Measurements from ENCODE around the gene HRH3.

HRH3 gene

DNA sequence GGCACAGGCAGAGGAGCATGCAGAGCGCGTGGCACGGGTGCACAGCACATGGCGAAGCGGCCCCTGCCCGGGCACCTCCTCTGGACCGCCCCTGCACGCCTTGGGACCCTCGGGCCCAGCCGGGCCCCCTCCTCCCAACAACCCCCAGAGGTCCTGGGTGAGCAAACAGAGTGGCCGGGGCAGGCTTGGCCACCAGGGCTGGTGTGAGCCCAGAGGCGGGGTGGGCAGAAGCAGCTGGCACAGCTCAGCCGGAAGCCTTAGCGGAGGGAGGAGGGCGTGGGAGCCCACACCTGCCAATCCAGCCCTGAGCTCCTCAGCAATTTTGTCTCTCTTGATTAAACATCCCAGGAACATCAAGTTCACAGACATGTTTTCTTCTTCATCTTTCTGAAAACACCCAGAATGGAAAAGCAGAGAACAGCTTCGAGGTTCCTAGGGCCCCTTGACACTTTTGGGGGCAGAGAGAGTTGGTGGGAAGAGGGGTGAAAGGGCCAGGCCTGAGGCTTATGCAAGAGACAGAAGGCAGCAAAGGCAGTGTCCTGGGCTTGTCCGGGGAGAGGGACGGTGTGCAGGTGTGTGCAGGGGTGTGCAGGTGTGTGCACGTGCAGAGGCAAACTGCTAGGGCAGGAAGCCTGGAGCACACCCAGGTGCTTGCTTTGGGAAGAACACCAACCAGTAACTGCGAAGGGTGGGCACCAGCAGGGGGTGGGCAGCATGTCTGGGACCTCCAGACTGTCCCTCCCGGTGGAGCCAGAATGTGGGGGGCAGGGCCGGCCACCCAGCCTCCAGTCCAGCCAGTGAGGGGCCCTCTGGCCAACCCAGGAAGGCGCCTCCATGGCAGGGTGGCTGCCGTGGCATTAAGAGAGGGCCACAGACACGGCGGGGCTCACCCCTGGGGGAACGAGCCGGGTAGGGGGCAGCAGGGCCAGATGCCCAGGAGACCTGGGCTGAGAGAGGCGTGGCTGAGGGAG lies 4.8 kb downstream of the HRH3 start:
- DNase-seq (ENCODE audit: low spot score), result no peak

DNA sequence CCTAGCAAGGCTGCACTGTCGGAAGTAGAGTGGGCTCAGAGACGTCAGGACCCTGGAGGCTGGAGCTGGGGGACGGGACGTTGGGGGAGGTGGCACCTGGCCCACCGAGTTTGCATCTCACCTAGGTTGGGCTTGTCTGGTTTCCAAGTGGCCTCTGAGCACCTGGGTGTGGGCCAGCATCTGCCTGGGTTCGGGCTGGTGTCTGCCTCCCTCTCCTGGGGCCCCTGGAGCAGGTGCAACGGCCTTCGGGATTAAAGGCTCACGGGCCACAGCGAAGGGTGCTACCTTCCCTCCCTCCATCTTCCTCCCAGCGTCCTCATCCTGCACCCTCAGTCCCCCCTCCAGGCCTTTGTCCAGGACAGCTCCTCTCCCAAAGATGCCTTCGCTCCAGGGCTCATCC lies 6.0 kb downstream of the HRH3 start:
- no peak for DNase-seq (ENCODE audit: low spot score)

DNA sequence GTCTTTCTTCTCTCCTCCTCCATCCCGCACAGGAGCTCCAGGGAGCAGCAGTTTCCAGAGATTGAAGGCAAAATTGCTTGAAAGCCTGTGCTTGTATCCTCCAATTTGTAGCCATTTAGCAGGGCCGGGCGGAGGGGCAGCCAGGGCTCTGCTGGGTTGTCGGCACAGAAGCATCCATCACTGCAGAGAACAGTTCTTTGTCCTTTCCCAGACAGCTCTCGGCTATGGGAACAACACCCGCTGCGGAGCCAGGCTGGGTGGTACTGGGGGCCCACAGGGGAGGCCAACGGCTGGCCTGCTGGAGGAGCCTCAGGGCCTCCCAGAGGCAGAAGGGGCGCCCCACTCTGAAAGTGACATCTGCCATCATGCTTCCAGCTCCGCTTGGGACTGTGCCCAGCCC lies 7.8 kb downstream of the HRH3 start:
- no peak for DNase-seq (ENCODE audit: low spot score)

DNA sequence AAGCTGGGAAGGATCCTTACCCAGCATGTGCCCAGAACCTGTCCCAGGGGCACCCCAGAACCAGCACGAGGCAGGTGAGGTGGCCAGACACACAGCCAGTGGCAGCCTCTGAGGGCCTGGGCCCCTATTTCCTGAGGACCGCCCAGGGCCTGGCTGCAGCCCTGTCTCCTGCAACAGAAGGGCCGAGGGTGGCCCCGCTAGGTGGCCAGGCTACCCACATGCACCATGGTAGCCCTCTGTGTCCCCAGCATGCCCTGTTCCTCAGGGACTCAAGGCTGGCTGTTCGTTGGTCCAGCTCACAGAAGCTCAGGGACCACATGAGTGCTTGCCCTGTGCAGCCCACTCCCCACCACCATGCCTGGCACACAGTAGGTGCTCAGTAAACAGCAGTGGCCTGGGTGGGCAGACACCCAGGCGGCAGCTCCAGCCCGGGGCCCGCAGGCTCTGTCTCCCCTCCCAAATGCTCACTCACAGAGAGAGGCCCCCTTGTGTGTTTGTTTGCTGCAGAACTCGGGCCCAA lies 8.2 kb downstream of the HRH3 start:
- no peak for DNase-seq (ENCODE audit: low spot score)

DNA sequence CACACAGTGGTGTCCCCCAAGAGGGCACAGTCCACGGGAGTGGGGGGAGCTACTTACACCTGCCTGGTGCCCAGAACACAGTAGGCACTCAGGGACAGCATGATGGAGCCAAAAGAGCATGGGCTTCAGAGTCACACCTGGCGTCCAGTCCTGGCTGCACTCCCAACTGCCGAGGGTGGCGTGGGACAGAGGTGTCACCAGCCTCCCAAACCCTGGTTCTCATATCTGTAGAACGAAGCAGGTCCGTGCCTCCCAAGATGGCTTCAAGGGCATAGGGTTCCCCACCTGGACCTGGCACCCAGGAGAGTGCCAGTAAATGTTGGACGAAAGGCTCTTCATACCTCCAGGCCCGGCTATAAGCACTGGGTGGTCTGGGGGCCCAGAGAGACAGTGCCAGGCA lies 8.9 kb downstream of the HRH3 start:
- DNase-seq (ENCODE audit: low spot score), result no peak

DNA sequence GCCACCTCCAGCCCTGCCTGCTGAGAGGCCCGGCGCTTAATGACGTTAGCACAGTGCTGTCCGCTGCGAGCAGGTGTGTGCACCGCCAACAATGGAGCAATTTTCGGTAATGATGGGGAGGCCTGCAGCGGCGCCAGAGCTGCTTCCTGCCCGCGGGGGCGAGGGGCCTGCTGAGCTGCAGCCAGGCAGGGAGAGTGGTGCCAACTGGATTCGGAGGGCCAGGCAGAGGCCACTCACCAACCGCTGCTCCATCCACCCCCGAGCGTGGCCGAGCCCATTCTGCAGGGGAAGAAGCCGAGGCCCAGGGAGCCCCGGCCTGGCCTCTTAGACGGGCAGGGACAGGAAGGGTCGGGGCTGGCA lies 9.6 kb downstream of the HRH3 start:
- DNase-seq (ENCODE audit: low spot score), result no peak

DNA sequence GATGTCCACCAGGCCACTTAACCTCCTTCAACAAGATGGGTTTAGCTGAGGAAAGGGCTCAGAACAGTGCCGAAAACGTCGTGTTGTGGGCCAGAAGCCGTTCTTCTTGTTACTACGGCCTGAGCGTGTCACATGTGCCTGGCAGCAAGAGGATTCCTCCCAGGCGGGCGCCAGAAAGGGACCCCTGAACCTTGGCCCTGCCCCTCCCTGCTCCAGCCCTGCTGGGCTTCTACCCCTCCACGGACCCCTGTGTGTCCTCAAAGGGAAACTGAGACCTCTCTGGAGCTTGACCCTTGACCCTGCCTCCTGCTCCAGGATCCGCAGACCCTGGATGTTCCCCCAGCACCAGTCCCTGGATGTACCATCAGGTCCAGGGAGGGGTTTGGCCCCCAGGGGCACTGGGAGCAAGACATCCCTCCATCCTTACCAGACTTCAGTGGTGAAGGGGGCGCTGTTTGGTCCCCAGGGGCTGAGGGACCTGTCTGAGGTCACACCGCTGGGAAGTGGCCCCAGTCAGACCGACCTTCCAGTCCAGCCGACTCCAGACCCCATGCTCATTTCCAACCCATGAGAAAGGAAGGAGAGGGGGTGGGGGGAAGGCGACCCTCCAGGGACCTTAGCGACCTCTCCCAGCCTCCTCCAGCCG lies 10.1 kb downstream of the HRH3 start:
- no peak for DNase-seq (ENCODE audit: low spot score)

DNA sequence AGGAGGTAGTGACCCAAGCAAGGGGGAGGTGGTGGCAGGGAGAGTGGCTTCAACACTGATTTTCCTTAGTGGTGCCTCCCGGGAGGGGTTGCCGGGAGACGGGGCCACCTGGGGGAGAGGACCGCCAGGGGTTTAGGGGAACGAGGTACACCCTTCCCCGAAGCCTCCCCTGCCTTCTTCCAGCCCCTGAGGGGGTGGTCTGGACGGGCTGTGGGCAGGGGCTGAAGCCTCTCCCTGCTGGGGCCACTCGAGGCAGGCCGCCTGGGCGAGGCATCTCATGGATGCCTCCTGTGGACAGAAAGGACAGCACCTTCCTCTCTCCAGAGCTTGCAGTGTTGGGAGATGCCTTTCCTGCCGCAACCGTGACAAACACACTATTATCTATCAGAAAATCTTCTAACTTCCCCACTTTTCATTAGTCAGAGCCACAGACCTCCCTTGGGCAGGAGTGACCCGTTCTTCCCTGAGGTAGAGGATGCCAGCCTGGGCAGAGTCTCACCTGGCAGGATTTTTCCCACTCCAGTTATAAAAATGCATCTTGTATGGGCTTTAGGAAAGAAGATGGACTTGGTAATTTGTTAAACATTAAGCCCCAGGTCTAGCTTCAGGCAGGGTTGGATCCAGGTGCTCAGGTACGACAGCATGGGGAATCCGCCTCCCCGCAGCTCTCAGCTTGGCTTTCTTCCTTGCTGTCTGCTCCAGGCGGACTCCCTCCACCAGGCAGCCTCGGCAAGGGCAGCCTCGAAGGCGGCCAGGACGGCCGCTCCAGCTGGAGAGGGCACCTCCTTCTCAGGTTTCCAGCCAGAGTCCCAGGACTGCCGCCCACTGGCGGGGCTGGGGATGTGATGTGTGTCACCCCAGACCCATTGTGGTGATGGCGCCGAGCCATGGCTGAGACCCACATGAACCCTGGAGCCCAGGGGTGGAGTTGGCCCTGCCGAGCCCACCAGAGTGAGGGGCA lies 11.0 kb downstream of the HRH3 start:
- no peak for DNase-seq (ENCODE audit: low spot score)

DNA sequence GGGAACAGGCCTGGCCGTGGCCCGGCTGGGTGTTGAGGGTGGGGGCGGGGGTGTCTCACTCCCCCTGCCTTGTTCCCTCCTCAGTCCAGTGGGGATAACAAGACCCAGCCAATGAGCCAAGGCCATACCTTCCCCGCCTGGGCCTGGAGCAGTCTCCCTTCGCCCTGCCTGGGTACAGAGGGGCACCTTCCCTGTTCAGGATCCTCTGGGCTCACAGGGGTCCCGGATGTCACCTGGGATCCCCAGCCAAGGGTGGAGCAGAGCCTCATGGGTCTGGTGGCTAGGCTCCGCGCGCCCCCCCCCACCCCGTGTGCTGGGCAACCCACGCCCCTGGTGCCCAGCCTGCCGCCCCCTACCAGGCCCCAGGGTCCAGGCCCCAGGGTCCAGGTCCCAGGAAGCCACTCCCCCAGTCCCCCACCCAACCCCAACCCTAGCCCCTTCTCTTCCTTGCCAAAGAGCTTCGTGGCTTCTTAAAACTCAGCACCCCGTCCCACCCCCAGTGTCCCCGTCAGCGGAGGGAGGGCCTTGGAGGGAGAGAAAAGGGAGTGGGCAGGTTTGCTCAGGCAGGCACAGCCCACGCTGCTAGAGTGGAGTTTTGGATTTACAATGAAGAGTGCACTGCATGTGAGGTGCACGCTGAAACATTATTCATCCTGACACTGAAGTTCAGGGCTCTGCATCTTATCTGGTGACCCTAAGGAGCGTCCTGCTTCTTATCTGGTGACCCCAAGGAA lies 11.8 kb downstream of the HRH3 start:
- DNase-seq (ENCODE audit: low spot score), result no peak

DNA sequence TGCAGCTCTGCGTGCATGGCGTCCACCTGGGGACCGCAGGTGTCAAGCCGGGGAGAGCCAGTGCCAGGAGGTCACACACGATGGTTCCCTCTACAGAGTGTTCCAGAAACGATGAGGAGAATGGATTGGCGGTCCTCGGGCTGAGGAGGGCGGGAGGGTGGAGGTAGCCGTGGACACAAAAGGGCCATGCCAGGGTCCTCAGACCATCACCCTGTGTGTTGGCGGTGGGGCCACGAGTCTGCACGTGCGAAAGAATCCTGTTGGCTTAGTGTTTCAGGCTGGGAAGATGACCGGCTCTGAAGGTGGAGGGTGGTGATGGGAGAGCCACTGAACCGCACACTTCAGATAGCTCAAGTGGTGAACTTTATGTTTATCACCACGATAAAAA lies 13.7 kb downstream of the HRH3 start:
- no peak for DNase-seq (ENCODE audit: low spot score)

DNA sequence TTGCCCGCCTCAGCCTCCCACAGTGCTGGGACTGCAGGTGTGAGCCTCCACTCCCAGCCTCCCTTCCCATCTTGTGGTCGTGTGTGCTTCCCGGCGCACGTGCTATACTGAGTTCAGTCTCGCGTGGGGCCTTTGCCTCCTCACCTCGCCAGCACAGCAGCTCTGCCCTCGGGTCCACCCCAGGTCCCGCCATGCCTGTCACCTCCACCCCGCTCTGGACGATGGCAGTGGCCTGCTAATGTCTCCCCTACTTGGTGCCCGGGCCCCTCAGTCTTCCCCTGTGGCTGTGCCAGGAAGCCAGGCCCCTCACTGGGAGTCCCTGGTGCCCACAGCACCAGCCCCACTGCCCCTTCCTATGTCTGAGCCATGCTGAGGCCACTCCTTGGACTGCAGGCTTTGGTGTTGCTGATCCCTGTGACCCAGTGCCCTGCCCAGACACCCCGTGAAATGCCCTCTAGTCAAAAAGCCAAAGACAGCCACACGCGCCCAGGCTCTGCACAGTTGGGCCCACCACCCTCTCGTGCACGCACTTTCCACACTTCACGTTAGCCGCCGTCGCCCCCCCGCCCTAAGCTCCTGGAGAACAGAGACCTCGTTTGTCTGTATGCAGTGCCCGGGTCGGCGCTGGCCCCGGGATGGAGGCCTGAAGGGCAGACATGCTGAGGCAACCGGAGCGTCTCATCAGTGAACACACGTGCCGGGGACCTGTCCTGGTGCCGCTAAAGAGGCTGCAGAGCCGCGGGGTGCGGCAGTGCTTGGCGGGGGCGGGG lies 14.3 kb downstream of the HRH3 start:
- DNase-seq (ENCODE audit: low spot score), result no peak

DNA sequence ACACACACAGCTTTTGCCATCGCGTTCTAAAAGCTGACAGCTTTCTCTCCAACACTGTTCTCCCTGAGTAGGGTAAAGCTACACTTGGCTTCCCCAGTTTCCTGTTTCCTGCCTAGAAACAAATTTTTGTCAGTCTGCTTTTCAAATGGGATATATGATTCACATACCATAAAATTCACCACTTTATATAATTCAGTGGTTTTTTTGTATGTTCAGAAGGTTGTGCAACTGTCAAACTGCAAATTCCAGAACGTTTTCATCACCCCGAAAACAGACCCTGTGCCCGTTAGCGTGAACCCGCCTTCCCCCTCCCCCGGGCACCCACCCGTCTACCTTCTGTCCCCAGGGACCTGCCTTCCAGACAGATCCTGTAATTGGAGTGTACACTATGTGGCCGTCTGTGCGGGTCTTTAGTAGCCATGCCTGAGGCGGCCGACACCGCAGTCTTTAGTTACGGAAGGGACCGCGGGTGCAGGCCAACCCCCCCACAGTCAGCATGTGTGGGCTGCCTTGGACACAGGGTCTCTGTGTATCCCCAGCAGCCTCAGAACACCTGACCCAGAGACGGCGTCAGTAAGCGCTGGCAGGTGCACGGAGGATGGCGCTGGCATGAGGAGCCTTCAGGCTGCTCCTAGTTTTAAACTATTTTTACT lies 16.6 kb downstream of the HRH3 start:
- DNase-seq (ENCODE audit: low spot score), result no peak

DNA sequence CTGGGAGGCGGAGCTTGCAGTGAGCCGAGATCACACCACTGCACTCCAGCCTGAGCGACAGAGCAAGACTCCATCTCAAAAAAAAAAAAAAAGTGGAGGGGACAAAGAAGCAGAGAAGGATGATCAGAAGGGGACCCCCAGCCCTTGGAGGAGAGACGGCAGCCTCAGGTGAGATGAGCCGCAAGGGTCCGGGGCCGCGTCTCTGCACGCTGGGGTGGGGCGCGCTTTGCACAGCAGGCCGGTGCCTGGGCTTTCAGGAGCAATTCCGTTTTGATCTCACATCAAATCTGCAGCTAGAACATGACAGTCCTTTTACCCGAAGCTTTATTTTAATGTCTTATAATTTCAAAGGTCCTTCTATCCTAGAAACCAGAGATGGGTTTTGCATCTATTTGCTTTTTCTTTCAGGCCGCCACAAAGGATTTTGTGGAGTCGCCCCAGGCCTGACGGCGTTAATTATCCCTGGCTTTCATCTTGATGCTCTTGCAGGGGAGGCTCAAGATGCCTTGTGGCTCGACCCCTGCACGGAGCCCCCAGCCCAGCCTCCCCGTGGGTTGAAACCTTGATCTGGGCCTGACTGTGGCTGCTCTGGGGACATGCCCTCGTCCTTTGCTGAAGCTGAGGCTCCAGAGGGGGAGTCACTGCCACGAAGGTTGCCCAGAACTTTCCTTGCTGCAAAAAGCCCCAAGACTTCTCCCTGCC lies 17.3 kb downstream of the HRH3 start:
- no peak for DNase-seq (ENCODE audit: low spot score)

DNA sequence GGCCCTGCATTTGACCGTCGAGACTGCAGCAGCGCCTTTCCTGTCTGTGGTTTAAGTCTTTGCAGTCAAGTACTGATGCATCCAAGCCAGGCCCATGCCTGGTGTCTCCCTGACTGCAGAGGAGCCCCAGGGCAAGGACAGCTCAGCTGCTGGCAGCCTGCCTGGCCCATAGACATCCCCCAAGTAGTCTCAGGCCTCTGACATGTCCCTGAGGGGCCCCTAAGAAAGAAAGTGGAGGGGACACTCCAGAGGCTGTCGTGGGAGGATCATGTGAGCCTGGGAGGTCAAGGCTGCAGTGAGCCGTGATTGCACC lies 18.0 kb downstream of the HRH3 start:
- DNase-seq (ENCODE audit: low spot score), result no peak

DNA sequence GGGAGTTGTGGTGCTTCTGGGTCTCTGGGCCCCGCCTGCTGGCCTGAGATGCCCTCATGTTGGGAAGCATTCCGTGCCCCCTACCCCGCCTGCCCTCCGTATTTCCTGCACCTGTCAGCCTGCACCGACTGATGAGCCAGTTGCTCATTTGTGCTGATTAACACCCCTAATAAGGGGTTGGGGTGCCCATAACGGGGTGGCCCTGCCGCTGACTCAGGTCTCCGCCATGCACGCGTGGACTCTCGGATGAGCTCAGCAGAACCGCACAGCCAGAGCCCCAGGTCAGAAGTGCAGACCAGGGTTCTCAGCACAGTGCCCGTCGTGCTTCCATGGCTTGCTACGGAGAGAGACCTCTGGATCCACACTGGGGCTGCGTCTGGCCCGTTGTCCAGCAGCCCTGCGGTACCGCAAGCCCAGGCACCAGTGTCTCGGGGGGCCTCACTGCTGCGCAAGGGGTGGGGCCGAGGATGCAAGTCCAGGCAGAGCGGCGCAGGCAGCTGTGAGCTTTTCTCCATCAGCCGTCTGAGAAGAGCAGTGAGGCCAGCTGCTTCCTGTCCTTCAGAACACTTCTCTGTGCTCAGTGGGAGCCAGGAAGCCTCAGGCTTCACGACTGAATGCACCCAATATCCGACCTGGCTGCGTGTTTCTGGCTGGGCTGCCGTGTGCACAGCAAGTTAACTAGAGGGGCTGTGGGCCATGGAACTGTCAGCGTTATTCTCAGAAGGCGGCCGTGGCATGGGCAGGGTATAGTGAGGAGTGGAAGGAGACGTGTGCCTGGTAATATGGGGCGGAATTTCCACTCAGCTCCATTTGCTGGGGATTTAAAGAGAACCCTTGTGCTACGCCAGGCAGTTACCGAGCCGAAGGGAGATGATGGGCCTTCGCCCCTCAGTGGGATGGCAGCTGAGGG lies 18.6 kb downstream of the HRH3 start:
- DNase-seq (ENCODE audit: low spot score), result no peak

DNA sequence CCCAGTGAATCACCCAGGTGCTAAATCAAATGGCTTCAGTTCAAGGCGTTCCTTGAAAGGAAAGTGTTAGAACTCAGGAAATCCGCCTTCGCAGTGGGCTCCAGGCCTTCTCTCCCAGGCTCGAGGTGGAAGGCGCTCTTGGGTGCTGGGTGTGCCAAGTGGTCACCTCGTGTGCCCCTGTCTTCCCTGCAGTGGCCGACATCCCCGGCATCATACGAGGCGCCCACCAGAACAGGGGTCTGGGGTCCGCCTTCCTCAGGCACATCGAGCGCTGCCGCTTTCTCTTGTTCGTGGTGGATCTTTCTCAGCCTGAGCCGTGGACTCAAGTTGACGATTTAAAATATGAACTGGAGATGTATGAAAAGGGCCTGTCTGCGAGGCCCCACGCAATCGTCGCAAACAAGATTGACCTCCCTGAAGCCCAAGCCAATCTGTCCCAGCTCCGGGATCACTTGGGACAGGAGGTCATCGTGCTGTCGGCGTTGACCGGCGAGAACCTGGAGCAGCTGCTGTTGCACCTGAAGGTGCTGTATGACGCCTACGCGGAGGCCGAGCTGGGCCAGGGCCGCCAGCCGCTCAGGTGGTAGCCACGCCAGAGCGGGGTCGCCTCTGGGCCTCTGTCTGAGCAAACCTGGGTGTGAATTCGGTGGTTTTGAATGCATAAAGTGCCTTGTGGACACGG lies 19.4 kb downstream of the HRH3 start:
- no peak for DNase-seq (ENCODE audit: low spot score)

DNA sequence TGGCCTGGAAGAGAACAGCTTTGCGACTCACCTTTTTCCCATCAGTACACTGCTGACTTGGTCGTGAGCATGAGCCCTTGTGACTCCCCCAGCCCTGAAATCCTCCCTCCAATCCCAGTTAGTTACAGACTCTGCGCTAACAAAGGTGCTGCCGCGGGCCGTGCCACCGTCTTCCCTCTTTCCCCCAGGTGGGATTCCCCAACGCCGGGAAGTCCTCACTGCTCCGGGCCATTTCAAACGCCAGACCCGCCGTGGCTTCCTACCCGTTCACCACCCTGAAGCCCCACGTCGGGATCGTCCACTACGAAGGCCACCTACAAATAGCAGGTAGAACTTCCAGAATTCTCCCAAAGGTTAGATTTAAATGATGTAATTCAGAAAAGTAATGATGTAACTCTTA lies 21.1 kb downstream of the HRH3 start:
- DNase-seq (ENCODE audit: low spot score), result no peak

DNA sequence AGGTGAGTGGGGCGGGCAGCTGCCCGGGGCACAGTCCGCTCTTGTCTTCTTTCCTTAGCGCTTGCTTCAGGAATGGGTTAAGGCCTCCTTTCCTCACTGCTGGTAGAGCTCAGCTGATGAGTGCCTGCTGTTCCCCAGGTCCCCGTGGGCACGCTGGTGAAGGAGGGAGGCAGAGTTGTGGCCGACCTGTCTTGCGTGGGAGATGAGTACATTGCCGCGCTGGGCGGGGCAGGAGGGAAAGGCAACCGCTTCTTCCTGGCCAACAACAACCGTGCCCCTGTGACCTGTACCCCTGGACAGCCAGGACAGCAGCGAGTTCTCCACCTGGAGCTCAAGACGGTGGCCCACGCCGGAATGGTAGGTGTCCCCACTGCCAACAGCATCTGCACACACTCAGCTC lies 21.6 kb downstream of the HRH3 start:
- no peak for DNase-seq (ENCODE audit: low spot score)
